Liver (tissue), 9 donors: Measurements from ENCODE around the gene HMGN4. TPM values are rescaled to one million over a fixed set of nuclear protein-coding genes. Genes with fewer than 3 reads are reported as not detected.

Experiments
- DNase-seq: peaks from one replicate; pipeline ENCODE4 v3.0.0-alpha.2; 2017; ENCODE audit warnings: low spot score
- H3K27ac ChIP-seq, 2 donors: one replicate each; pipeline ENCODE4 v1.7.0; 2013; ENCODE audit warnings: inconsistent platforms in 2 of 2, low read length in 2 of 2, control low read depth in 1 of 2, low read depth in 1 of 2, mild to moderate bottlenecking in 1 of 2
- H3K27me3 ChIP-seq, 4 donors: one replicate each; pipeline versions ENCODE4 v1.6.1 to v1.7.0; 2013; ENCODE audit warnings: low read length in 3 of 4, inconsistent platforms in 1 of 4, mild to moderate bottlenecking in 1 of 4, moderate library complexity in 1 of 4; ENCODE audit not compliant: control insufficient read depth in 4 of 4, insufficient read depth in 4 of 4
- H3K36me3 ChIP-seq, 4 donors: one replicate each; pipeline versions ENCODE4 v1.6.1 to v1.7.0; 2013; ENCODE audit warnings: low read length in 3 of 4, mild to moderate bottlenecking in 3 of 4, low read depth in 1 of 4, moderate library complexity in 1 of 4; ENCODE audit not compliant: control insufficient read depth in 4 of 4, insufficient read depth in 3 of 4
- H3K4me1 ChIP-seq, 4 donors: one replicate each; pipeline versions ENCODE4 v1.6.1 to v1.7.0; 2013; ENCODE audit warnings: low read length in 3 of 4, mild to moderate bottlenecking in 3 of 4, moderate library complexity in 1 of 4; ENCODE audit not compliant: control insufficient read depth in 4 of 4, insufficient read depth in 4 of 4
- H3K4me3 ChIP-seq, 3 donors: one replicate each; pipeline versions ENCODE4 v1.6.1 to v1.7.0; 2013; ENCODE audit warnings: low read length in 3 of 3, control low read depth in 1 of 3, low read depth in 1 of 3, mild to moderate bottlenecking in 1 of 3
- H3K9ac ChIP-seq, 2 donors: one replicate each; pipeline ENCODE4 v1.7.0; 2013; ENCODE audit warnings: low read length in 2 of 2, mild to moderate bottlenecking in 2 of 2, moderate library complexity in 2 of 2, control low read depth in 1 of 2, low read depth in 1 of 2
- H3K9me3 ChIP-seq, 4 donors: one replicate each; pipeline versions ENCODE4 v1.6.1 to v1.7.0; 2013; ENCODE audit warnings: low read length in 3 of 4; ENCODE audit not compliant: control insufficient read depth in 4 of 4
- EGR1 ChIP-seq, 2 donors: IDR thresholded peaks; 2 replicates each; pipeline ENCODE4 v1.6.1; 2016 to 2018; ENCODE audit warnings: antibody characterized with exemption in 2 of 2, low read depth in 2 of 2
- FOXA1 ChIP-seq: IDR thresholded peaks from 2 replicates; pipeline ENCODE4 v1.6.1; 2016; ENCODE audit warnings: antibody characterized with exemption
- FOXA2 ChIP-seq: IDR thresholded peaks from 2 replicates; pipeline ENCODE4 v1.6.1; 2016; ENCODE audit warnings: antibody characterized with exemption
- GABPA ChIP-seq, 2 donors: IDR thresholded peaks in 1 of 2; conservative IDR thresholded peaks in 1 of 2; 2 replicates each; pipeline ENCODE4 v1.6.1; 2016; ENCODE audit warnings: antibody characterized with exemption in 2 of 2, mild to moderate bottlenecking in 1 of 2, moderate library complexity in 1 of 2
- HNF4A ChIP-seq, 2 donors: conservative IDR thresholded peaks; 2 replicates each; pipeline ENCODE4 v1.6.1; 2016; ENCODE audit warnings: antibody characterized with exemption in 2 of 2, mild to moderate bottlenecking in 2 of 2
- HNF4G ChIP-seq: IDR thresholded peaks from 2 replicates; pipeline ENCODE4 v1.6.1; 2016; ENCODE audit warnings: antibody characterized with exemption
- JUND ChIP-seq, 2 donors: IDR thresholded peaks; 2 replicates each; pipeline ENCODE4 v1.6.1; 2016; ENCODE audit warnings: antibody characterized with exemption in 2 of 2
- RAD21 ChIP-seq, 2 donors: IDR thresholded peaks; 2 replicates each; pipeline ENCODE4 v1.6.1; 2016; ENCODE audit warnings: antibody characterized with exemption in 2 of 2, mild to moderate bottlenecking in 2 of 2
- RXRA ChIP-seq, 2 donors: IDR thresholded peaks; 2 replicates each; pipeline ENCODE4 v1.6.1; 2017 to 2018; ENCODE audit warnings: antibody characterized with exemption in 2 of 2, mild to moderate bottlenecking in 1 of 2
- SP1 ChIP-seq: IDR thresholded peaks from 2 replicates; pipeline ENCODE4 v1.6.1; 2018; ENCODE audit warnings: antibody characterized with exemption, mild to moderate bottlenecking
- TAF1 ChIP-seq: conservative IDR thresholded peaks from 2 replicates; pipeline ENCODE4 v1.6.1; 2016; ENCODE audit warnings: antibody characterized with exemption, mild to moderate bottlenecking
- YY1 ChIP-seq: IDR thresholded peaks from 2 replicates; pipeline ENCODE4 v1.6.1; 2016; ENCODE audit warnings: antibody characterized with exemption, mild to moderate bottlenecking
- WGBS: extraction: QIAGEN DNeasy Blood & Tissue Kit; methylation state at CpG from one replicate; pipeline ENCODE4 v1.1.7; 2013; 5-methylcytosine and 5-hydroxymethylcytosine counted together
- polyA plus RNA-seq, 2 donors: library from polyadenylated mRNA; stranded (reverse) in 1 of 2; unstranded in 1 of 2; fragments of 200-250 nt in 1 of 2; fragments of >200 nt in 1 of 2; fragmentation: Nextera tagmentation in 1 of 2; extraction: Ambion mirVana in 1 of 2; gene quantifications; one replicate each; pipeline versions ENCODE4 v1.2.1 to v1.2.3, GENCODE V29; 2013 to 2015
- total RNA-seq, 2 donors: library from RNA; depleted of rRNA; stranded (reverse); fragments of >200 nt; gene quantifications; one replicate each; pipeline ENCODE4 v1.2.3, GENCODE V29; 2014
- TF ChIP-seq, protein P1 (sequence below): IDR thresholded peaks from 2 replicates; pipeline ENCODE4 v1.6.1; 2016; ENCODE audit warnings: antibody characterized with exemption
- TF ChIP-seq, protein P2 (sequence below): IDR thresholded peaks from 2 replicates; pipeline ENCODE4 v1.6.1; 2016; ENCODE audit warnings: antibody characterized with exemption
- TF ChIP-seq, protein P3 (sequence below): IDR thresholded peaks from 2 replicates; pipeline ENCODE4 v1.6.1; 2016; ENCODE audit warnings: antibody characterized with exemption
- TF ChIP-seq, protein P4 (sequence below): fragments of 150-350 bp; IDR thresholded peaks from 2 replicates; pipeline ENCODE4 v1.5.1; 2017; ENCODE audit warnings: improper control_type of control experiment, low read depth, low read length; ENCODE audit not compliant: missing input control
- TF ChIP-seq, protein P5 (sequence below): IDR thresholded peaks from 2 replicates; pipeline ENCODE4 v1.6.1; 2016; ENCODE audit warnings: antibody characterized with exemption, mild to moderate bottlenecking
- donor health status: healthy.
- donor health status: healthy.
- donor health status: healthy.
- donor health status: healthy.
- donor health status: healthy.

Gene HMGN4
- total and polyA plus RNA-seq, 4 donors, result 8.2 to 13.3 (median 10.1) TPM

DNA sequence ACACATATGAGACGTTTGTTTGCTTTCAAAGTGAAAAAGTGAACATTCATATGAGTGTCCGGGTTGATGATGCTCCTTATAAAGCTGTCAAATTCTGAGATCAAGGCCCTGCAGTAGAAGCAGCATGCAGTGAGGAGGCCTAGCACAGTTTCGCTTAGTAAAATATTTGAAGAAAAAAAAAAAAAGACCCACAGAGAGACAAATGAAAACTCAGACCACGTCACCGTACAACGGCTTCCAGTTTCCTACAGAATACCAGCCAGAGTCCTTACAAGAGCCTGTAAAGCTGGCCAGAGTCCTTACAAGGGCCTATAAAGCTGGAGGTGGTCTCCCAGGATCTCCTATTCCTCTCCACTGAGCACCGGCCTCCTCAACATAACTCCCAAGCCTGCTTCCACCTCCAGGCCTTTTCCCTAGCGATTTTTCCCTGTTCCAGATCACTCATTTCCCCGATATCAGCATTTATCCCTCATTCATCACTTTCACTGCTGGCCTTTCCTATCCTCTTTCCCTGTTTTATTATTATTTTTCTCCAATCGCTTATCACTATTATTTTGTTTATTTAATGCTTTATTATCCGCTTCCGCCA is 1.5 kb upstream of the HMGN4 start:
- no peaks in the 10 kb centered on the region for H3K9me3 ChIP-seq

DNA sequence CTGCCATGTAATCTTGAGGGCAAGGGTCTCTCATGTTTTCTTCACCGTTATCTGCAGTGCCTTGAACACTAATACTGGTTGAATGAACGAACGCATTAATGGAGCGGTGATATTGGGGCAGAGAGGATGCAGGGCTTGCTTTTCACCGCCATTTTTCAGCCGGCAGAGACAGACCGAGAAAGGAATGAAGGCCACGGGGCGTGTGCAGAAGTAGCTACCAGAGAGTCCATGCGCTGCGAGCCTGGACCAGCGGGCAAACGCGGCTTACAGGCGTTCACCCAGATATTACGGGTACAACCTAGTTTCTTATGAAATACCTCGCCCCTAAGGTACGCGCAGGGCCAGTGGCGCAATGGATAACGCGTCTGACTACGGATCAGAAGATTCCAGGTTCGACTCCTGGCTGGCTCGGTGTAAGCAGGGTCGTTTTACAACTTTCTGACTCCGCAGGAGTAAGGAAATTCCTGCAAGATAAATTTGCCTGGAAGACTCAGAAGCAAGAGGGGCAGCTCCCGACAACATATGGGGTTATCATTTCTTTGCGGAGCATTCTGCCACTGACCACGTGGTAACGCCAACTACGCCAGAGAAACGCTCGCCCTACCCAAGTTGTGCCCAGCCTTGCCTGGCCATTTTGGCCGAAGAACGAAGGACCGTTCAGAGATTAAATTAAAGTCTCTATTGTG is 863 bp upstream of the HMGN4 start:
- H3K27me3 ChIP-seq, result no peaks in the 10 kb centered on the region
- under 1% methylated on average over 37 of the region's 37 CpGs for WGBS
- no peaks in the 10 kb centered on the region for H3K36me3 ChIP-seq
- H3K4me1 ChIP-seq, result peaks cover 0 to 22% (median 16%) of the 10 kb centered on the region in 4 donors
- H3K27ac ChIP-seq, result peak overlapping the region; percentile 86 to 94
- peak overlapping the region in 1 of 2 donors; percentile 64 for H3K9ac ChIP-seq
- H3K4me3 ChIP-seq, result peak overlapping the region; percentile 64 to 89 (median 70)
- peak; percentile 96 for DNase-seq
- no peaks in the 10 kb centered on the region for H3K9me3 ChIP-seq
- TF ChIP-seq HNF4G (peak; percentile 8), SP1 (peak; percentile 53), RXRA (IDR thresholded peaks at IDR 0.05) (peak; percentile 52 to 58), TAF1 (no peak), HNF4A (conservative IDR thresholded peaks at IDR 0.05) (peak; percentile 34 to 57), FOXA1 (no peak), EGR1 (IDR thresholded peaks at IDR 0.05; ENCODE audit: low read depth in 2 of 2) (peak in 1 of 2 donors; percentile 8), RAD21 (IDR thresholded peaks at IDR 0.05) (peak in 1 of 2 donors; percentile 49), GABPA (IDR thresholded peaks at IDR 0.05 in 1 of 2, conservative IDR thresholded peaks at IDR 0.05 in 1 of 2) (no peak), JUND (IDR thresholded peaks at IDR 0.05) (peak; percentile 62 to 73)
- TF ChIP-seq, protein P1, sequence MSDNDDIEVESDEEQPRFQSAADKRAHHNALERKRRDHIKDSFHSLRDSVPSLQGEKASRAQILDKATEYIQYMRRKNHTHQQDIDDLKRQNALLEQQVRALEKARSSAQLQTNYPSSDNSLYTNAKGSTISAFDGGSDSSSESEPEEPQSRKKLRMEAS, result peak; percentile 74
- TF ChIP-seq, protein P2, sequence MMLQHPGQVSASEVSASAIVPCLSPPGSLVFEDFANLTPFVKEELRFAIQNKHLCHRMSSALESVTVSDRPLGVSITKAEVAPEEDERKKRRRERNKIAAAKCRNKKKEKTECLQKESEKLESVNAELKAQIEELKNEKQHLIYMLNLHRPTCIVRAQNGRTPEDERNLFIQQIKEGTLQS, result peak; percentile 97
- TF ChIP-seq, protein P3, sequence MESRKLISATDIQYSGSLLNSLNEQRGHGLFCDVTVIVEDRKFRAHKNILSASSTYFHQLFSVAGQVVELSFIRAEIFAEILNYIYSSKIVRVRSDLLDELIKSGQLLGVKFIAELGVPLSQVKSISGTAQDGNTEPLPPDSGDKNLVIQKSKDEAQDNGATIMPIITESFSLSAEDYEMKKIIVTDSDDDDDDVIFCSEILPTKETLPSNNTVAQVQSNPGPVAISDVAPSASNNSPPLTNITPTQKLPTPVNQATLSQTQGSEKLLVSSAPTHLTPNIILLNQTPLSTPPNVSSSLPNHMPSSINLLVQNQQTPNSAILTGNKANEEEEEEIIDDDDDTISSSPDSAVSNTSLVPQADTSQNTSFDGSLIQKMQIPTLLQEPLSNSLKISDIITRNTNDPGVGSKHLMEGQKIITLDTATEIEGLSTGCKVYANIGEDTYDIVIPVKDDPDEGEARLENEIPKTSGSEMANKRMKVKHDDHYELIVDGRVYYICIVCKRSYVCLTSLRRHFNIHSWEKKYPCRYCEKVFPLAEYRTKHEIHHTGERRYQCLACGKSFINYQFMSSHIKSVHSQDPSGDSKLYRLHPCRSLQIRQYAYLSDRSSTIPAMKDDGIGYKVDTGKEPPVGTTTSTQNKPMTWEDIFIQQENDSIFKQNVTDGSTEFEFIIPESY, result peak; percentile 48
- TF ChIP-seq, protein P4, sequence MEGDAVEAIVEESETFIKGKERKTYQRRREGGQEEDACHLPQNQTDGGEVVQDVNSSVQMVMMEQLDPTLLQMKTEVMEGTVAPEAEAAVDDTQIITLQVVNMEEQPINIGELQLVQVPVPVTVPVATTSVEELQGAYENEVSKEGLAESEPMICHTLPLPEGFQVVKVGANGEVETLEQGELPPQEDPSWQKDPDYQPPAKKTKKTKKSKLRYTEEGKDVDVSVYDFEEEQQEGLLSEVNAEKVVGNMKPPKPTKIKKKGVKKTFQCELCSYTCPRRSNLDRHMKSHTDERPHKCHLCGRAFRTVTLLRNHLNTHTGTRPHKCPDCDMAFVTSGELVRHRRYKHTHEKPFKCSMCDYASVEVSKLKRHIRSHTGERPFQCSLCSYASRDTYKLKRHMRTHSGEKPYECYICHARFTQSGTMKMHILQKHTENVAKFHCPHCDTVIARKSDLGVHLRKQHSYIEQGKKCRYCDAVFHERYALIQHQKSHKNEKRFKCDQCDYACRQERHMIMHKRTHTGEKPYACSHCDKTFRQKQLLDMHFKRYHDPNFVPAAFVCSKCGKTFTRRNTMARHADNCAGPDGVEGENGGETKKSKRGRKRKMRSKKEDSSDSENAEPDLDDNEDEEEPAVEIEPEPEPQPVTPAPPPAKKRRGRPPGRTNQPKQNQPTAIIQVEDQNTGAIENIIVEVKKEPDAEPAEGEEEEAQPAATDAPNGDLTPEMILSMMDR, result no peak

More for the DNA sequence above, 1.5 kb upstream of the HMGN4 start:
- H3K27ac ChIP-seq, result peak overlapping the region; percentile 86 to 94
- WGBS, result 38% methylated on average over 12 of the region's 12 CpGs
- DNase-seq, result no peak
- H3K4me3 ChIP-seq, result peak overlapping the region; percentile 64 to 70 (median 67)
- H3K27me3 ChIP-seq, result no peaks in the 10 kb centered on the region
- peaks cover 0 to 22% (median 16%) of the 10 kb centered on the region in 4 donors for H3K4me1 ChIP-seq
- TF ChIP-seq, protein P5, sequence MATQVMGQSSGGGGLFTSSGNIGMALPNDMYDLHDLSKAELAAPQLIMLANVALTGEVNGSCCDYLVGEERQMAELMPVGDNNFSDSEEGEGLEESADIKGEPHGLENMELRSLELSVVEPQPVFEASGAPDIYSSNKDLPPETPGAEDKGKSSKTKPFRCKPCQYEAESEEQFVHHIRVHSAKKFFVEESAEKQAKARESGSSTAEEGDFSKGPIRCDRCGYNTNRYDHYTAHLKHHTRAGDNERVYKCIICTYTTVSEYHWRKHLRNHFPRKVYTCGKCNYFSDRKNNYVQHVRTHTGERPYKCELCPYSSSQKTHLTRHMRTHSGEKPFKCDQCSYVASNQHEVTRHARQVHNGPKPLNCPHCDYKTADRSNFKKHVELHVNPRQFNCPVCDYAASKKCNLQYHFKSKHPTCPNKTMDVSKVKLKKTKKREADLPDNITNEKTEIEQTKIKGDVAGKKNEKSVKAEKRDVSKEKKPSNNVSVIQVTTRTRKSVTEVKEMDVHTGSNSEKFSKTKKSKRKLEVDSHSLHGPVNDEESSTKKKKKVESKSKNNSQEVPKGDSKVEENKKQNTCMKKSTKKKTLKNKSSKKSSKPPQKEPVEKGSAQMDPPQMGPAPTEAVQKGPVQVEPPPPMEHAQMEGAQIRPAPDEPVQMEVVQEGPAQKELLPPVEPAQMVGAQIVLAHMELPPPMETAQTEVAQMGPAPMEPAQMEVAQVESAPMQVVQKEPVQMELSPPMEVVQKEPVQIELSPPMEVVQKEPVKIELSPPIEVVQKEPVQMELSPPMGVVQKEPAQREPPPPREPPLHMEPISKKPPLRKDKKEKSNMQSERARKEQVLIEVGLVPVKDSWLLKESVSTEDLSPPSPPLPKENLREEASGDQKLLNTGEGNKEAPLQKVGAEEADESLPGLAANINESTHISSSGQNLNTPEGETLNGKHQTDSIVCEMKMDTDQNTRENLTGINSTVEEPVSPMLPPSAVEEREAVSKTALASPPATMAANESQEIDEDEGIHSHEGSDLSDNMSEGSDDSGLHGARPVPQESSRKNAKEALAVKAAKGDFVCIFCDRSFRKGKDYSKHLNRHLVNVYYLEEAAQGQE, result no peak
- TF ChIP-seq, protein P2, result no peak
- TF ChIP-seq FOXA2 (no peak), YY1 (no peak), FOXA1 (no peak), HNF4A (conservative IDR thresholded peaks at IDR 0.05) (no peak), SP1 (no peak)
- peak overlapping the region in 1 of 2 donors; percentile 64 for H3K9ac ChIP-seq
- no peaks in the 10 kb centered on the region for H3K36me3 ChIP-seq
